ENCODE measurements around the gene LGALS1. TPM values are rescaled to one million over a fixed set of nuclear protein-coding genes. Genes with fewer than 3 reads are reported as not detected.

Gene LGALS1
- total RNA-seq, 2 donors from 2014 or later, result 10.4 to 16.0 TPM

- no peaks in the 10 kb centered on the region for H3K9me3 ChIP-seq (ENCODE audit: control insufficient read depth, low read length)
- Mint-ChIP-seq H3K4me1 (peaks cover 17% of the 10 kb centered on the region), H3K27ac (peak overlapping the region; percentile 52), H3K36me3 (ENCODE audit: low read depth) (no peaks in the 10 kb centered on the region), H3K27me3 (ENCODE audit: insufficient read depth) (no peaks in the 10 kb centered on the region), H3K9me3 (no peaks in the 10 kb centered on the region), H3K4me3 (no peak overlapping the region)
- peaks cover 7% of the 10 kb centered on the region for H3K4me1 ChIP-seq (ENCODE audit: control insufficient read depth, insufficient read depth, low read length)
- H3K27me3 ChIP-seq (ENCODE audit: control insufficient read depth, insufficient read depth, low read length, poor library complexity, severe bottlenecking), result no peaks in the 10 kb centered on the region
- no peak overlapping the region for H3K4me3 ChIP-seq (ENCODE audit: low read length)
- no peak overlapping the region for H3K27ac ChIP-seq (ENCODE audit: low read depth, low read length)
- H3K9ac ChIP-seq (ENCODE audit: extremely low read depth, low read length, poor library complexity, severe bottlenecking), result no peak overlapping the region
- DNase-seq, result no peak
- WGBS, 2 experiments (ENCODE audit: insufficient coverage in 1 of 2, insufficient read length in 1 of 2), result 92 to 96% methylated on average over 5 to 19 of the region's 19 CpGs
- H3K36me3 ChIP-seq (ENCODE audit: control insufficient read depth, insufficient read depth, low read length), result peaks cover 17% of the 10 kb centered on the region
- no peak for TF ChIP-seq CTCF (conservative IDR thresholded peaks at IDR 0.05)
Measured at GRCh38 chr22:37631448-37632173, 43.8 kb upstream of the LGALS1 start.

DNA sequence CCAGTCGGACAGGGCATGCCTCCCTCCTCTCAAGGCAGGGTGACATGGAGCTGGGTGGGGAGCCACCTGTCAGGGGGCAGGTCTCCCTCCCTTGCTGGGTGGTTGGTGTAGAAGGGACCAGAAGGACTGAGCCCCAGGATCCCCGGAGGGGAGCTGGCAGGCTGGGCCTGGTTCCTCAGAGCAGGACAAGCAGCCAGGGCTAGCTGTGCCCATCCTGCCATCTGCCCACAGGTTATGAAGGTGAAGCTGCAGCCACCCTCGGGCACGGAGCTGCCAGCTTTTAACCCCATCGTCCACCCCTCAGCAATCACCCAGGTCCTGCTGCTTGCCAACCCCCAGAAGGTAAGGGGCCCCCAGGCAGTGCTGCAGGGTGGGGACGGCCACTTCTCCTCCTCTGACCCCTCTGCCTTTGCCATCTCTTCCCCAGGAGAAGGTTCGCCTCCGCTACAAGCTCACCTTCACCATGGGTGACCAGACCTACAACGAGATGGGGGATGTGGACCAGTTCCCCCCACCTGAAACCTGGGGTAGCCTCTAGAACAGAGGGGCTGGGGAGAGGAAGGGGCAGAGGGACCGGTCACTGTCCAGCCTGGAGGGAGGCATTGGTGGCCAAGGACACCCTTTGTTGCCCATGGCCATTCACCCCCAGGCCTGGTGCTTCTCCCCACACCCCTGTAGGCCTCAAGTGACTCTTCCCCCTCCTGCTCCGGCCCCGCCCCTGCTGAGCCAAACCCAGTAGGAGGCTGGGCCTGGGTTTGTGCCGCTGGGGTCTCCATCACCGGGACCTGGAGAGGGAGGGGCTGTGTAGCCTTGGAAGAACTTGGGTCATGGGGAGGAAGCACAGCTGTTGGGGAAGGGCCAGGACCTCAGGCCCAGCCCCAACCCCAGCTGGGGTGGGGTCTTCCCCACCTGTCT, 43.0 kb upstream of the LGALS1 start:
- peaks cover 7% of the 10 kb centered on the region for H3K4me1 ChIP-seq (ENCODE audit: control insufficient read depth, insufficient read depth, low read length)
- Mint-ChIP-seq H3K4me1 (peaks cover 18% of the 10 kb centered on the region), H3K27ac (peak overlapping the region; percentile 52), H3K9me3 (no peaks in the 10 kb centered on the region), H3K36me3 (ENCODE audit: low read depth) (no peaks in the 10 kb centered on the region), H3K27me3 (ENCODE audit: insufficient read depth) (no peaks in the 10 kb centered on the region), H3K4me3 (no peak overlapping the region)
- no peak for TF ChIP-seq CTCF (conservative IDR thresholded peaks at IDR 0.05)
- whole genome bisulfite sequencing, 2 experiments (ENCODE audit: insufficient coverage in 1 of 2, insufficient read length in 1 of 2), result 90 to 96% methylated on average over 5 to 14 of the region's 14 CpGs
- H3K27me3 ChIP-seq (ENCODE audit: control insufficient read depth, insufficient read depth, low read length, poor library complexity, severe bottlenecking), result no peaks in the 10 kb centered on the region
- no peak for DNase-seq
- H3K36me3 ChIP-seq (ENCODE audit: control insufficient read depth, insufficient read depth, low read length), result peaks cover 17% of the 10 kb centered on the region
- H3K4me3 ChIP-seq (ENCODE audit: low read length), result no peak overlapping the region
- H3K27ac ChIP-seq (ENCODE audit: low read depth, low read length), result no peak overlapping the region
- no peaks in the 10 kb centered on the region for H3K9me3 ChIP-seq (ENCODE audit: control insufficient read depth, low read length)
- H3K9ac ChIP-seq (ENCODE audit: extremely low read depth, low read length, poor library complexity, severe bottlenecking), result no peak overlapping the region

DNA sequence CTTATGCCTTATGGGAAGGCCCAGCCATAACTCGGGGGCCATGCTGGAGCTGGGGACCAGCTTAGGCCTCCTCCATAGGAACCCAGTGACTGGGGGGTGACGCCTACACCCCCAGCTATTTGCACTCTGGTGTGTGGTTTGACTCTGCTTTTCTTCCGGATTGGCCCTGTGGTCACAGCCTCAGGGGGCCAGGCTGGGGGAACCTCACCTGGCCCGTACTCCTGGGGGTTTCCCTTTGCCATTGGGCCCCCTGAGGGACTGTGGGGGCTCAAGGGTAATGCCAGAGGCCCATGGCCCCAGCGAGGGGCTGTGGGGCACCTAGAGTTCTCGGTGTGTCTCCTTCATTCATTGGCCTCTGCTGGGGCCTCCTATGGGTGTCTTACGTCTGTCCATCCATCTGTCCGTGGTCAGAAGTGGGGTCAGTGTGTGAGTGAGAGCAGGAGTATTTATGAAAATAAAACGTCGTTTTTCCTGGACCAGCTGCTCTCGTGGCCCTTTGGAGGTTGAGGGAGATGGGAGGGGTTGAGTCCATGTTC, 42.3 kb upstream of the LGALS1 start:
- no peaks in the 10 kb centered on the region for H3K27me3 Mint-ChIP-seq (ENCODE audit: insufficient read depth)
- peak overlapping the region; percentile 79 for H3K27ac ChIP-seq (ENCODE audit: low read depth, low read length)

More for the DNA sequence above, 42.3 kb upstream of the LGALS1 start:
- H3K4me1 Mint-ChIP-seq, result peaks cover 18% of the 10 kb centered on the region
- Histone ChIP-seq H3K9me3 (ENCODE audit: control insufficient read depth, low read length) (no peaks in the 10 kb centered on the region), H3K4me1 (ENCODE audit: control insufficient read depth, insufficient read depth, low read length) (peaks cover 7% of the 10 kb centered on the region), H3K27me3 (ENCODE audit: control insufficient read depth, insufficient read depth, low read length, poor library complexity, severe bottlenecking) (no peaks in the 10 kb centered on the region), H3K4me3 (ENCODE audit: low read length) (no peak overlapping the region), H3K36me3 (ENCODE audit: control insufficient read depth, insufficient read depth, low read length) (peaks cover 15% of the 10 kb centered on the region), H3K9ac (ENCODE audit: extremely low read depth, low read length, poor library complexity, severe bottlenecking) (no peak overlapping the region)
- peak overlapping the region; percentile 85 for H3K27ac Mint-ChIP-seq
- WGBS, 2 experiments (ENCODE audit: insufficient coverage in 1 of 2, insufficient read length in 1 of 2), result 87 to 90% methylated on average over 9 to 11 of the region's 11 CpGs
- no peaks in the 10 kb centered on the region for H3K36me3 Mint-ChIP-seq (ENCODE audit: low read depth)
- no peak for DNase-seq
- no peaks in the 10 kb centered on the region for H3K9me3 Mint-ChIP-seq
- H3K4me3 Mint-ChIP-seq, result peak overlapping the region; percentile 34
- no peak for TF ChIP-seq CTCF (conservative IDR thresholded peaks at IDR 0.05)
